ENCODE data around the gene ZIC2. TPM values are rescaled to one million over a fixed set of nuclear protein-coding genes. Genes with fewer than 3 reads are reported as not detected.
"Not testable (repeated sequence)": the region's sequence is repeated elsewhere in the genome, so short reads cannot be mapped to it uniquely, and the experiment has no call there.

ZIC2 gene
- total RNA-seq, 1 donor from 2014 or later, result not detected

GRCh38 chr13:99948907-99949678, 32.5 kb upstream of the ZIC2 start:
- H3K27me3 Mint-ChIP-seq, result peaks cover 80% of the 10 kb centered on the region
- H3K4me1 Mint-ChIP-seq (ENCODE audit: low read depth), result peaks cover 4% of the 10 kb centered on the region
- H3K9me3 Mint-ChIP-seq (ENCODE audit: low read depth), result no peaks in the 10 kb centered on the region
- no peak for DNase-seq (ENCODE audit: low spot score, unreplicated experiment)
- no peaks in the 10 kb centered on the region for H3K36me3 Mint-ChIP-seq (ENCODE audit: insufficient read depth)
- H3K27ac Mint-ChIP-seq, result no peak overlapping the region
- no peak overlapping the region for H3K4me3 Mint-ChIP-seq (ENCODE audit: low read depth)
- no peak for TF ChIP-seq CTCF (IDR thresholded peaks at IDR 0.05; ENCODE audit: unreplicated experiment)

GRCh38 chr13:99949679-99950413, 31.7 kb upstream of the ZIC2 start:
- no peak for DNase-seq (ENCODE audit: low spot score, unreplicated experiment)
- Mint-ChIP-seq H3K4me1 (ENCODE audit: low read depth) (peaks cover 4% of the 10 kb centered on the region), H3K9me3 (ENCODE audit: low read depth) (no peaks in the 10 kb centered on the region), H3K27ac (no peak overlapping the region), H3K4me3 (ENCODE audit: low read depth) (no peak overlapping the region), H3K27me3 (peaks cover 81% of the 10 kb centered on the region), H3K36me3 (ENCODE audit: insufficient read depth) (no peaks in the 10 kb centered on the region)
- TF ChIP-seq CTCF (IDR thresholded peaks at IDR 0.05; ENCODE audit: unreplicated experiment), result no peak

GRCh38 chr13:99951666-99952065, 29.9 kb upstream of the ZIC2 start:
- H3K27ac Mint-ChIP-seq; H3K36me3 Mint-ChIP-seq (ENCODE audit: insufficient read depth); H3K4me3 Mint-ChIP-seq (ENCODE audit: low read depth); H3K9me3 Mint-ChIP-seq (ENCODE audit: low read depth); DNase-seq (ENCODE audit: low spot score, unreplicated experiment): not testable (repeated sequence)
- H3K27me3 Mint-ChIP-seq, result peaks cover 91% of the 10 kb centered on the region
- H3K4me1 Mint-ChIP-seq (ENCODE audit: low read depth), result peaks cover 14% of the 10 kb centered on the region

GRCh38 chr13:99953138-99953755, 28.3 kb upstream of the ZIC2 start:
- Mint-ChIP-seq H3K27me3 (peaks cover 92% of the 10 kb centered on the region), H3K9me3 (ENCODE audit: low read depth) (no peaks in the 10 kb centered on the region), H3K27ac (no peak overlapping the region), H3K4me1 (ENCODE audit: low read depth) (peaks cover 16% of the 10 kb centered on the region), H3K4me3 (ENCODE audit: low read depth) (no peak overlapping the region), H3K36me3 (ENCODE audit: insufficient read depth) (no peaks in the 10 kb centered on the region)
- no peak for DNase-seq (ENCODE audit: low spot score, unreplicated experiment)
- no peak for TF ChIP-seq CTCF (IDR thresholded peaks at IDR 0.05; ENCODE audit: unreplicated experiment)

GRCh38 chr13:99955107-99955746, 26.4 kb upstream of the ZIC2 start:
- peaks cover 21% of the 10 kb centered on the region for H3K4me1 Mint-ChIP-seq (ENCODE audit: low read depth)

More at GRCh38 chr13:99955107-99955746, 26.4 kb upstream of the ZIC2 start:
- Mint-ChIP-seq H3K27me3 (peaks cover 93% of the 10 kb centered on the region), H3K36me3 (ENCODE audit: insufficient read depth) (no peaks in the 10 kb centered on the region), H3K9me3 (ENCODE audit: low read depth) (no peaks in the 10 kb centered on the region), H3K27ac (no peak overlapping the region), H3K4me3 (ENCODE audit: low read depth) (peak overlapping the region; percentile 70)
- no peak for DNase-seq (ENCODE audit: low spot score, unreplicated experiment)
- no peak for TF ChIP-seq CTCF (IDR thresholded peaks at IDR 0.05; ENCODE audit: unreplicated experiment)

Measured in progenitor cell of endocrine pancreas (in vitro differentiated cells).